H1 (cell line): ENCODE data around the gene FAM193B. TPM values are rescaled to one million over a fixed set of nuclear protein-coding genes. Genes with fewer than 3 reads are reported as not detected.

ENCODE experiments used
- CTCF ChIA-PET: fragments of 300-600 bp; sonication (Branson Sonifier 250); formaldehyde crosslinking; loops from one replicate; lab custom pipeline; 2021; ENCODE audit not compliant: partially characterized antibody; lab: Charles Lee
- POLR2A ChIA-PET: fragments of 300-600 bp; sonication (Branson Sonifier 250); formaldehyde crosslinking; loops from one replicate; lab custom pipeline; 2021; ENCODE audit warnings: inconsistent platforms; ENCODE audit not compliant: partially characterized antibody; lab: Charles Lee
- DNase-seq, 2 experiments: peaks; one replicate each; pipeline versions ENCODE4 v3.0.0 to v3.0.0-alpha.2; 2010 to 2022; ENCODE audit warnings: low spot score in 2 of 2, low read depth in 1 of 2, mixed read lengths in 1 of 2
- FAIRE-seq: peaks from 2 replicates; lab custom pipeline; 2011; peaks lifted over from hg19 to GRCh38; lab: Jason Lieb, UNC
- H2AFZ ChIP-seq: 2 replicates; pipeline ENCODE4 v1.8.1; 2012; ENCODE audit warnings: low read length, inconsistent platforms
- H2AK5ac ChIP-seq: 2 replicates; pipeline ENCODE4 v1.6.1; 2013; ENCODE audit warnings: low read depth, low read length
- H2BK120ac ChIP-seq: replicated peaks from 2 replicates; pipeline ENCODE3; 2013; ENCODE audit warnings: low read depth, low read length, inconsistent platforms
- H2BK12ac ChIP-seq: 2 replicates; pipeline ENCODE4 v1.6.1; 2013; ENCODE audit warnings: low read depth, low read length
- H2BK15ac ChIP-seq: 2 replicates; pipeline ENCODE4 v1.6.1; 2013; ENCODE audit warnings: low read length
- H2BK20ac ChIP-seq: 2 replicates; pipeline ENCODE4 v1.6.1; 2013; ENCODE audit warnings: low read length
- H2BK5ac ChIP-seq: 2 replicates; pipeline ENCODE4 v1.6.1; 2013; ENCODE audit warnings: low read depth, low read length
- H3K14ac ChIP-seq: 2 replicates; pipeline ENCODE4 v1.6.1; 2013; ENCODE audit warnings: inconsistent platforms; ENCODE audit not compliant: insufficient read length
- H3K18ac ChIP-seq: 2 replicates; pipeline ENCODE4 v1.6.1; 2013; ENCODE audit warnings: low read length; ENCODE audit errors: extremely low read depth
- H3K23ac ChIP-seq: 2 replicates; pipeline ENCODE4 v1.6.1; 2013; ENCODE audit warnings: inconsistent platforms; ENCODE audit not compliant: insufficient read length
- H3K23me2 ChIP-seq: 2 replicates; pipeline ENCODE4 v1.6.1; 2013; ENCODE audit warnings: low read depth, low read length
- H3K27ac ChIP-seq: 2 replicates; pipeline ENCODE4 v1.6.1; 2011; ENCODE audit warnings: low read depth, low read length, inconsistent platforms
- H3K27me3 ChIP-seq, 4 experiments: replicated peaks in 1 of 4; 1 replicate in 1 of 4; 2 replicates in 3 of 4; pipeline versions ENCODE4 v1.6.1 to v1.8.1; 2011 to 2013; ENCODE audit warnings: low read length in 3 of 4, mild to moderate bottlenecking in 3 of 4, inconsistent platforms in 2 of 4, mixed read lengths in 2 of 4, moderate library complexity in 1 of 4; ENCODE audit not compliant: control insufficient read depth in 3 of 4, insufficient read depth in 3 of 4; ENCODE audit errors: extremely low read depth in 1 of 4
- H3K36me3 ChIP-seq, 4 experiments: 2 replicates each; pipeline versions ENCODE4 v1.6.1 to v1.8.1; 2011 to 2013; ENCODE audit warnings: mild to moderate bottlenecking in 4 of 4, low read length in 3 of 4, moderate library complexity in 2 of 4, control low read depth in 1 of 4, inconsistent platforms in 1 of 4; ENCODE audit not compliant: insufficient read depth in 4 of 4, control insufficient read depth in 2 of 4
- H3K4ac ChIP-seq: replicated peaks from 2 replicates; pipeline ENCODE3; 2013; ENCODE audit warnings: low read length, low read depth, mixed read lengths, inconsistent platforms; ENCODE audit not compliant: insufficient read length
- H3K4me1 ChIP-seq, 4 experiments: replicated peaks in 1 of 4; 1 replicate in 1 of 4; 2 replicates in 3 of 4; pipeline versions ENCODE4 v1.6.1 to v1.8.1; 2011 to 2013; ENCODE audit warnings: low read length in 3 of 4, inconsistent platforms in 2 of 4, mixed read lengths in 1 of 4; ENCODE audit not compliant: insufficient read depth in 4 of 4, control insufficient read depth in 3 of 4
- H3K4me2 ChIP-seq, 2 experiments: 2 replicates each; pipeline versions ENCODE4 v1.6.1 to v1.8.1; 2011 to 2013; ENCODE audit warnings: low read depth in 2 of 2, low read length in 2 of 2, control low read depth in 1 of 2, inconsistent platforms in 1 of 2, mild to moderate bottlenecking in 1 of 2; ENCODE audit not compliant: insufficient read depth in 1 of 2
- H3K4me3 ChIP-seq, 4 experiments: fragments of 200-600, 300-600 bp in 1 of 4; sonication (generic), shearing (Covaris generic), sonication (Bioruptor Twin) in 1 of 4; 2 replicates each; pipeline versions ENCODE4 v1.5.1 to v1.8.1; 2011 to 2016; ENCODE audit warnings: low read length in 4 of 4, low read depth in 3 of 4, control low read depth in 2 of 4, inconsistent platforms in 2 of 4, mild to moderate bottlenecking in 2 of 4, mixed read lengths in 1 of 4, moderate library complexity in 1 of 4; ENCODE audit not compliant: insufficient read depth in 2 of 4; ENCODE audit errors: extremely low read depth in 1 of 4
- H3K56ac ChIP-seq: replicated peaks from 2 replicates; pipeline ENCODE3; 2013; ENCODE audit warnings: low read depth, mild to moderate bottlenecking, mixed read lengths, low read length, inconsistent platforms; ENCODE audit not compliant: insufficient read length
- H3K79me1 ChIP-seq: 2 replicates; pipeline ENCODE4 v1.6.1; 2013; ENCODE audit warnings: low read depth, low read length, control low read depth
- H3K79me2 ChIP-seq, 2 experiments: 2 replicates each; pipeline versions ENCODE4 v1.6.1 to v1.8.1; 2012 to 2013; ENCODE audit warnings: low read length in 2 of 2, mild to moderate bottlenecking in 2 of 2, inconsistent platforms in 1 of 2; ENCODE audit not compliant: insufficient read depth in 2 of 2, control insufficient read depth in 1 of 2
- H3K9ac ChIP-seq, 4 experiments: replicated peaks in 1 of 4; 1 replicate in 1 of 4; 2 replicates in 3 of 4; pipeline versions ENCODE4 v1.6.1 to v1.8.1; 2011 to 2013; ENCODE audit warnings: low read depth in 3 of 4, low read length in 3 of 4, control low read depth in 2 of 4, mild to moderate bottlenecking in 2 of 4, moderate library complexity in 2 of 4, inconsistent platforms in 1 of 4; ENCODE audit errors: extremely low read depth in 1 of 4
- H3K9me3 ChIP-seq, 2 experiments: 2 replicates each; pipeline versions ENCODE4 v1.6.1 to v1.8.1; 2012 to 2013; ENCODE audit warnings: mild to moderate bottlenecking in 2 of 2, moderate library complexity in 2 of 2, control low read depth in 1 of 2, inconsistent platforms in 1 of 2, low read depth in 1 of 2, low read length in 1 of 2, mixed read lengths in 1 of 2; ENCODE audit not compliant: insufficient read depth in 2 of 2
- H4K20me1 ChIP-seq, 2 experiments: replicated peaks in 1 of 2; 2 replicates each; pipeline versions ENCODE3 to v1.8.1; 2011 to 2013; ENCODE audit warnings: inconsistent platforms in 2 of 2, low read length in 2 of 2, mild to moderate bottlenecking in 1 of 2; ENCODE audit not compliant: insufficient read depth in 2 of 2, control insufficient read depth in 1 of 2
- H4K5ac ChIP-seq: 2 replicates; pipeline ENCODE4 v1.6.1; 2013; ENCODE audit warnings: low read length, low read depth, mixed read lengths, inconsistent platforms; ENCODE audit not compliant: insufficient read length
- H4K8ac ChIP-seq: 2 replicates; pipeline ENCODE4 v1.8.0; 2013; ENCODE audit warnings: mild to moderate bottlenecking, moderate library complexity, low read length, inconsistent platforms; ENCODE audit not compliant: insufficient read depth; ENCODE audit errors: extremely low read depth
- H4K91ac ChIP-seq: replicated peaks from 2 replicates; pipeline ENCODE3; 2013; ENCODE audit warnings: low read length, mixed read lengths, inconsistent platforms; ENCODE audit not compliant: insufficient read length
- POLR2AphosphoS5 ChIP-seq: IDR thresholded peaks from 2 replicates; pipeline ENCODE4 v1.6.1; 2011; ENCODE audit warnings: low read depth, low read length
- SP1 ChIP-seq: IDR thresholded peaks from 2 replicates; pipeline ENCODE4 v1.6.1; 2011; ENCODE audit warnings: low read depth, low read length
- WGBS, 2 experiments: shearing (Covaris generic) in 1 of 2; methylation state at CpG; one replicate each; pipeline versions ENCODE4 v1.1.6 to v1.1.7; 2013 to 2015; ENCODE audit warnings: low lambda C conversion rate in 2 of 2, mixed read lengths in 2 of 2, inconsistent platforms in 1 of 2, low coverage in 1 of 2, missing lambda C conversion rate in 1 of 2; ENCODE audit not compliant: insufficient replicate concordance in 2 of 2, insufficient coverage in 1 of 2, insufficient read length in 1 of 2; ENCODE audit errors: extremely low coverage in 1 of 2, missing lambda C conversion rate in 1 of 2; 5-methylcytosine and 5-hydroxymethylcytosine counted together
- polyA plus RNA-seq, 7 experiments: library from polyadenylated mRNA; depleted of rRNA in 3 of 7; stranded (reverse) in 5 of 7; unstranded in 2 of 7; fragments of >200 nt in 5 of 7; fragments of 200-250 nt in 2 of 7; gene quantifications; 1 replicate in 5 of 7; 2 replicates in 1 of 7; 4 replicates in 1 of 7; pipeline versions ENCODE4 v1.2.1 to v1.2.3, GENCODE V29; 2011 to 2013; ENCODE audit warnings: missing spikeins in 2 of 7, mixed read lengths in 2 of 7
- total RNA-seq: library from RNA; stranded (reverse); fragmentation: NEBNext Ultra II Directional; extraction: Animal tissue kit (Norgen Biotek cat#: 25700); gene quantifications from 2 replicates; pipeline ENCODE4 v1.2.1, GENCODE V29; 2021

FAM193B gene
- total and polyA plus RNA-seq, 2 of the 8 experiments (the other 6 are each of a cell fraction or from before 2014, with no cell fraction given): 49.9 to 69.8 TPM

GRCh38 chr5:177479774-177480173 lies 74.6 kb downstream of the FAM193B start:
- H3K27ac ChIP-seq: no peak overlapping the region
- H3K4ac ChIP-seq: no peak overlapping the region
- POLR2A ChIA-PET: interaction anchor here (0.6 to 67.5 kb wide), 3 partner anchors 0 to 361 kb away, joined by 3 to 3349 read pairs (median 3349); partner anchors contain the start of genes DBN1, DOK3, PDLIM7 and PRR7
- no peak overlapping the region for H3K18ac ChIP-seq
- WGBS, 2 experiments: 91% methylated on average over 14 of the region's 14 CpGs; no CpG with 5 or more reads in 1 of the 2 experiments
- no peaks in the 10 kb centered on the region for H3K9me3 ChIP-seq
- no peak overlapping the region for H2BK120ac ChIP-seq
- no peak overlapping the region for H3K4me2 ChIP-seq
- no peaks in the 10 kb centered on the region for H3K23me2 ChIP-seq
- H3K79me1 ChIP-seq: no peaks in the 10 kb centered on the region
- H2AFZ ChIP-seq: no peak overlapping the region
- no peak overlapping the region for H3K56ac ChIP-seq
- peaks cover 0 to 11% of the 10 kb centered on the region in 2 experiments for H4K20me1 ChIP-seq
- TF ChIP-seq POLR2AphosphoS5 (peak; percentile 55; the same call in 1 of the 2 replicates), SP1 (no peak)
- DNase-seq: no peak
- H4K91ac ChIP-seq: no peak overlapping the region
- no peak overlapping the region for H4K5ac ChIP-seq
- H3K79me2 ChIP-seq: no peaks in the 10 kb centered on the region
- H2BK5ac ChIP-seq: no peak overlapping the region
- H2BK20ac ChIP-seq: no peak overlapping the region
- no peak overlapping the region for H2BK12ac ChIP-seq
- H3K23ac ChIP-seq: no peak overlapping the region
- H3K9ac ChIP-seq: no peak overlapping the region
- H2BK15ac ChIP-seq: no peak overlapping the region
- H4K8ac ChIP-seq: peak overlapping the region; percentile 71; the same call in 1 of the 2 replicates
- H2AK5ac ChIP-seq: no peak overlapping the region
- peaks cover 4 to 12% (median 7%) of the 10 kb centered on the region in 4 experiments; a peak in 5 of 8 replicates for H3K36me3 ChIP-seq
- H3K14ac ChIP-seq: no peak overlapping the region
- H3K4me1 ChIP-seq: peaks cover 0 to 10% (median 6%) of the 10 kb centered on the region in 4 experiments; a peak in 6 of 7 replicates
- no peak overlapping the region for H3K4me3 ChIP-seq
- CTCF ChIA-PET: interaction anchor here (0.6 to 10.4 kb wide), 6 partner anchors 12 to 109 kb away, joined by 3 to 162 read pairs (median 8); partner anchors contain the start of gene PDLIM7
- FAIRE-seq: no peak
- H3K27me3 ChIP-seq: no peaks in the 10 kb centered on the region
